Colonic mucosa (tissue), 4 donors: Measurements from ENCODE around the gene TMEM176A. TPM values are rescaled to one million over a fixed set of nuclear protein-coding genes. Genes with fewer than 3 reads are reported as not detected.

ENCODE experiments used
- DNase-seq: peaks from one replicate; pipeline ENCODE4 v3.0.0-alpha.2; 2020
- H3K27ac ChIP-seq: fragments of 200-600 bp; one replicate; pipeline ENCODE4 v1.8.0; 2021
- H3K27me3 ChIP-seq: fragments of 200-600 bp; one replicate; pipeline ENCODE4 v1.8.0; 2021
- H3K36me3 ChIP-seq: fragments of 200-600 bp; one replicate; pipeline ENCODE4 v1.8.0; 2021
- H3K4me1 ChIP-seq: fragments of 200-600 bp; one replicate; pipeline ENCODE4 v1.8.0; 2021; ENCODE audit warnings: mild to moderate bottlenecking
- H3K4me3 ChIP-seq: fragments of 200-600 bp; one replicate; pipeline ENCODE4 v1.8.0; 2021
- H3K9ac ChIP-seq, 2 donors: one replicate each; pipeline ENCODE4 v1.7.0; 2013; ENCODE audit warnings: control low read depth in 2 of 2, low read depth in 2 of 2, low read length in 2 of 2
- H3K9me3 ChIP-seq: fragments of 200-600 bp; one replicate; pipeline ENCODE4 v1.8.0; 2021
- CTCF ChIP-seq: fragments of 200-600 bp; IDR thresholded peaks from one replicate; pipeline ENCODE4 v1.8.0; 2022; ENCODE audit warnings: antibody characterized with exemption, mild to moderate bottlenecking
- intact Hi-C: fragments of 100-400 bp; cut with DNase I; formaldehyde crosslinking; loops from one replicate; pipeline ENCODE4 v1.14.1; 2022
- total RNA-seq, 2 donors: library from RNA; stranded (reverse); fragmentation: NEBNext Ultra II Directional in 1 of 2; extraction: Animal tissue kit (Norgen Biotek cat#: 25700) in 1 of 2; gene quantifications; one replicate each; pipeline ENCODE4 v1.2.1, GENCODE V29; 2021
- donor health status: healthy.
- donor health status: DM: no; HTN: no; CAD: no.
- donor health status: DM: no; HTN: no; CAD: no.

Gene TMEM176A
- total RNA-seq, 2 donors from 2014 or later: 130 to 170 TPM

- H3K27me3 ChIP-seq: no peaks in the 10 kb centered on the region
- no peaks in the 10 kb centered on the region for H3K9me3 ChIP-seq
- H3K4me3 ChIP-seq: no peak overlapping the region
- no peak overlapping the region for H3K9ac ChIP-seq
- no peak for DNase-seq
- intact Hi-C loops: no loop called here
- TF ChIP-seq CTCF: no peak
- H3K36me3 ChIP-seq: no peaks in the 10 kb centered on the region
- peaks cover 3% of the 10 kb centered on the region for H3K4me1 ChIP-seq
- no peak overlapping the region for H3K27ac ChIP-seq
Measured at GRCh38 chr7:150828384-150828783, 27.8 kb downstream of the TMEM176A start.

DNA sequence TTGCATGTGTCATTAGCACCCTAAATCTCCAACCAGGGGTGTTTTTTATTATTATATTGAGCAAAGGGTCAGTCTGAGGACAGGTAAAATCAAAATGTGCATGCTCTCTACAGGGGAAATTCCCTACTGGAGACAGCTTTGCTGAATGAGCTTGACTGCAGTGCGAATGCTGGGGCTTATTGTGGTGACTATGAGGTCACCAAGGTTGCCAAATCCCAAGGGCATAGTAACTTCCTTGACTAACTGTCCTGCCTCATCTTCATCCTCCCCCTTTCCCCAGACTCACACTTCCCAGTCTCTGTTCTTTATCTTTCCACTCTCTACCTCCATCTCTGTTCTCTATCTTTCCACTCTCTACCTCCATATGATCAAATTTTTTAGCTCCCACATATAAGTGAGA is 28.9 kb downstream of the TMEM176A start:
- no peak for TF ChIP-seq CTCF
- intact Hi-C loops: no loop called here
- Histone ChIP-seq H3K4me1 (peaks cover 3% of the 10 kb centered on the region), H3K36me3 (no peaks in the 10 kb centered on the region), H3K4me3 (no peak overlapping the region), H3K9me3 (no peaks in the 10 kb centered on the region), H3K9ac (no peak overlapping the region), H3K27ac (no peak overlapping the region), H3K27me3 (no peaks in the 10 kb centered on the region)
- DNase-seq: no peak

DNA sequence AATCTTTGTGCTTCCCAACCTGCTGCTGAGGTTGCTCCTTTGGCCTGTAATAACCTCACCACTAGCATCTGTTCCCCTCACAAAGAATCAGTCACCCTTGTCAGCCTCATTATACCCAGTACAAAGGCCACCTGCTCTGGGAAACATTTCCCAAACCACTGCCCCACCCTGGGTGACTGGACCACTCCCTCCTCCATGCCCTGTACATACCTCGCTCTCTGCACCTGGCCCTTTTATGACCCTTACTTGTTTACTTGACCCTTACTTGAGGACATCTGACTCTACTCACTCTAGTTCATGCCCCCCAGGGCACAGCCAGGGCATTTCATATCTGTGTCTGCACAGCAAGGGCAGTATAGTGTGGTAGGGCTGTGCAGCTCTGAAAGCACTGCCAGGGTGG is 30.4 kb downstream of the TMEM176A start:
- peak; percentile 89 for DNase-seq
- H3K9ac ChIP-seq: peak overlapping the region in 1 of 2 donors; percentile 14
- no peaks in the 10 kb centered on the region for H3K9me3 ChIP-seq
- H3K27ac ChIP-seq: peak overlapping the region; percentile 50
- no peaks in the 10 kb centered on the region for H3K36me3 ChIP-seq
- no peak overlapping the region for H3K4me3 ChIP-seq
- H3K27me3 ChIP-seq: no peaks in the 10 kb centered on the region
- TF ChIP-seq CTCF: no peak
- H3K4me1 ChIP-seq: no peaks in the 10 kb centered on the region
- intact Hi-C loops: no loop called here

DNA sequence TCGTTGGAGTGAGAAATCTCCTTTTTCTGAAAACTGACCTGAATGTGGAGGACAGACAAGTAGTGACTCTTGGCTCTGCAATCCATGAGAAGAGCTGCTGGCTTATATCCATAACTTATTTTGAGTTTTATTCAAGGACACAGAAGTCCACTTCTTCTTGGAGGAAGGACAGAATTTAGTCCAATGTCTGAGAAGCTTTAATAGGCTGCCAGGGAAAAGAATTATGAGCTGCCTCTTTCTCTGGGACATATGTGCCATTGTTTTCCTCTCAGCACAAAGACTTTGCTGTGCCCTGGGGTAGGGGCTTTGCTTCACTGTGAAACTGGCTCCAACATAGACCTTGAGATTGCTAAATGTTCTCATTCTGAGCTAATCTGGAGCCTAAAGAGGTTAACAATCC is 31.3 kb downstream of the TMEM176A start:
- Histone ChIP-seq H3K36me3 (no peaks in the 10 kb centered on the region), H3K9ac (no peak overlapping the region), H3K27ac (no peak overlapping the region), H3K4me1 (no peaks in the 10 kb centered on the region), H3K9me3 (no peaks in the 10 kb centered on the region), H3K27me3 (no peaks in the 10 kb centered on the region), H3K4me3 (no peak overlapping the region)
- intact Hi-C loops: no loop called here
- TF ChIP-seq CTCF: no peak
- no peak for DNase-seq

- Histone ChIP-seq H3K27ac (no peak overlapping the region), H3K9me3 (no peaks in the 10 kb centered on the region), H3K27me3 (no peaks in the 10 kb centered on the region), H3K4me1 (no peaks in the 10 kb centered on the region), H3K9ac (no peak overlapping the region), H3K4me3 (no peak overlapping the region), H3K36me3 (no peaks in the 10 kb centered on the region)
- intact Hi-C loops: no loop called here
- TF ChIP-seq CTCF: no peak
- no peak for DNase-seq
Measured at GRCh38 chr7:150835019-150835418, 34.5 kb downstream of the TMEM176A start.
